ENCODE data around the gene FBL.

DNA sequence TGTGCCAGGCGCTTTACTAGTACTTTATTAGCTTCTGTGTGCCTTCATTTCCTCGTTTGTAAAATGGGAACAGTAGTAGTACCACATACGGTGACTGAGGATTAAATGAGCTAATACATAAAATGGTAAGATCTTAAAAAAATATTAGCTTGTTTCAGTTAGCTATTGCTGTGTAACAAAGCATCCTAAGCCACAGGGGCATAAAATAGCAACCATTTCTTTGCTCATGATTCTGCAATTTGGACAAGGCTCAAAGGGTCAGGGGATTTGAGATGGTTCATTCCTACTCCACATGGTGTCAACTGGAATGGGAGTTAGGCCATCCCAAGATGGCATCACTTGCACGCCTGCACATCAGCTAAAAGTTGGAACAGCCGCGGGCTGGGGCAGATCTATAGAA lies 25.5 kb downstream of the FBL start:
- TF ChIP-seq BHLHE40 (IDR thresholded peaks at IDR 0.05; ENCODE audit: borderline replicate concordance) (no peak), NFRKB (IDR thresholded peaks at IDR 0.05) (no peak), FOXM1 (IDR thresholded peaks at IDR 0.05; ENCODE audit: borderline replicate concordance) (no peak), SP1 (IDR thresholded peaks at IDR 0.05) (no peak), TARDBP (IDR thresholded peaks at IDR 0.05) (no peak), PKNOX1 (IDR thresholded peaks at IDR 0.05) (no peak), ZNF384 (IDR thresholded peaks at IDR 0.05) (no peak), HDGF (IDR thresholded peaks at IDR 0.05; ENCODE audit: borderline replicate concordance) (no peak)

All from HEK293T (cell line).